ENCODE data around the gene TNFRSF11A.

The TNFRSF11A gene

GRCh38 chr18:62345909-62346308 is 20.8 kb downstream of the TNFRSF11A start:
- DNase-seq, result no peak

- DNase-seq, result no peak
These were observed 21.4 kb downstream of the TNFRSF11A start for GRCh38 chr18:62346333-62347088.

GRCh38 chr18:62347089-62347506 is 22.0 kb downstream of the TNFRSF11A start:
- DNase-seq, result no peak

- no peak for DNase-seq
These were observed 23.4 kb downstream of the TNFRSF11A start for GRCh38 chr18:62348474-62348873.

- DNase-seq, result no peak
These were observed 28.1 kb downstream of the TNFRSF11A start for GRCh38 chr18:62353170-62353569.

GRCh38 chr18:62354151-62354550 is 29.0 kb downstream of the TNFRSF11A start:
- no peak for DNase-seq

GRCh38 chr18:62357079-62357719 is 32.1 kb downstream of the TNFRSF11A start:
- DNase-seq, result no peak

- DNase-seq, result no peak
These were observed 35.7 kb downstream of the TNFRSF11A start for GRCh38 chr18:62360805-62361204.

GRCh38 chr18:62361288-62361687 is 36.2 kb downstream of the TNFRSF11A start:
- DNase-seq, result no peak

- no peak for DNase-seq
These were observed 39.4 kb downstream of the TNFRSF11A start for GRCh38 chr18:62364558-62364957.

- DNase-seq, result no peak
These were observed 40.3 kb downstream of the TNFRSF11A start for GRCh38 chr18:62365420-62365819.

GRCh38 chr18:62366992-62367391 is 41.9 kb downstream of the TNFRSF11A start:
- no peak for DNase-seq

- no peak for DNase-seq
These were observed 43.0 kb downstream of the TNFRSF11A start for GRCh38 chr18:62368100-62368499.

- no peak for DNase-seq
These were observed 44.1 kb downstream of the TNFRSF11A start for GRCh38 chr18:62369129-62369644.

GRCh38 chr18:62370366-62370765 is 45.3 kb downstream of the TNFRSF11A start:
- no peak for DNase-seq

- no peak for DNase-seq
These were observed 46.3 kb downstream of the TNFRSF11A start for GRCh38 chr18:62371436-62371835.

- DNase-seq, result no peak
These were observed 47.0 kb downstream of the TNFRSF11A start for GRCh38 chr18:62372156-62372555.

- no peak for DNase-seq
These were observed 47.8 kb downstream of the TNFRSF11A start for GRCh38 chr18:62372882-62373281.

- no peak for DNase-seq
These were observed 49.4 kb downstream of the TNFRSF11A start for GRCh38 chr18:62374410-62374965.

GRCh38 chr18:62377131-62377807 is 52.2 kb downstream of the TNFRSF11A start:
- DNase-seq, result no peak

GRCh38 chr18:62379051-62379450 is 53.9 kb downstream of the TNFRSF11A start:
- DNase-seq, result no peak

- DNase-seq, result no peak
These were observed 56.3 kb downstream of the TNFRSF11A start for GRCh38 chr18:62381373-62381772.

GRCh38 chr18:62384068-62384467 is 59.0 kb downstream of the TNFRSF11A start:
- no peak for DNase-seq
